Mesothelial cell of epicardium (in vitro differentiated cells): ENCODE results near the gene GALNT13. TPM values are rescaled to one million over a fixed set of nuclear protein-coding genes. Genes with fewer than 3 reads are reported as not detected.

ENCODE experiments used
- DNase-seq, 2 experiments: peaks; one replicate each; pipeline ENCODE4 v3.0.0; 2021; ENCODE audit warnings: low spot score in 2 of 2; ENCODE audit not compliant: unreplicated experiment in 2 of 2
- H3K27ac Mint-ChIP-seq: 2 replicates; pipeline ENCODE4 v1.8.0; 2021; ENCODE audit warnings: mixed read lengths
- H3K27me3 Mint-ChIP-seq: 2 replicates; pipeline ENCODE4 v1.8.0; 2021; ENCODE audit warnings: low read depth, mixed read lengths
- H3K36me3 Mint-ChIP-seq: 2 replicates; pipeline ENCODE4 v1.8.0; 2021; ENCODE audit warnings: mixed read lengths
- H3K4me1 Mint-ChIP-seq: 2 replicates; pipeline ENCODE4 v1.8.0; 2021; ENCODE audit warnings: mixed read lengths
- H3K4me3 Mint-ChIP-seq: 2 replicates; pipeline ENCODE4 v1.8.0; 2021; ENCODE audit warnings: mild to moderate bottlenecking, moderate library complexity, mixed read lengths
- H3K9me3 Mint-ChIP-seq: 2 replicates; pipeline ENCODE4 v1.8.0; 2021; ENCODE audit warnings: mixed read lengths
- CTCF ChIP-seq: fragments of 200-600 bp; sonication (generic); IDR thresholded peaks from one replicate; pipeline ENCODE4 v1.5.0; 2021; ENCODE audit warnings: antibody characterized with exemption; ENCODE audit not compliant: unreplicated experiment
- total RNA-seq: library from RNA; stranded (reverse); gene quantifications from 3 replicates; pipeline ENCODE4 v1.2.1, GENCODE V29; 2021

Gene GALNT13
- total RNA-seq, 1 donor from 2014 or later: 15.8 TPM

GRCh38 chr2:154242687-154243086 lies 371.0 kb downstream of the GALNT13 start:
- no peak overlapping the region for H3K27ac Mint-ChIP-seq
- TF ChIP-seq CTCF: no peak
- H3K27me3 Mint-ChIP-seq: no peaks in the 10 kb centered on the region
- H3K4me1 Mint-ChIP-seq: peaks cover 11% of the 10 kb centered on the region
- no peak overlapping the region for H3K4me3 Mint-ChIP-seq
- H3K9me3 Mint-ChIP-seq: peaks cover 2% of the 10 kb centered on the region
- H3K36me3 Mint-ChIP-seq: no peaks in the 10 kb centered on the region
- DNase-seq: no peak

- TF ChIP-seq CTCF: no peak
- Mint-ChIP-seq H3K27ac (no peak overlapping the region), H3K4me1 (peaks cover 8% of the 10 kb centered on the region), H3K27me3 (no peaks in the 10 kb centered on the region), H3K9me3 (peaks cover 2% of the 10 kb centered on the region), H3K36me3 (no peaks in the 10 kb centered on the region), H3K4me3 (no peak overlapping the region)
- no peak for DNase-seq
Measured at GRCh38 chr2:154243685-154244084, 372.0 kb downstream of the GALNT13 start.

GRCh38 chr2:154244932-154245331 lies 373.2 kb downstream of the GALNT13 start:
- DNase-seq: no peak
- H3K4me1 Mint-ChIP-seq: peaks cover 8% of the 10 kb centered on the region
- H3K9me3 Mint-ChIP-seq: peaks cover 2% of the 10 kb centered on the region
- H3K27me3 Mint-ChIP-seq: no peaks in the 10 kb centered on the region
- no peak for TF ChIP-seq CTCF
- H3K4me3 Mint-ChIP-seq: no peak overlapping the region
- no peaks in the 10 kb centered on the region for H3K36me3 Mint-ChIP-seq
- no peak overlapping the region for H3K27ac Mint-ChIP-seq

GRCh38 chr2:154247503-154247902 lies 375.8 kb downstream of the GALNT13 start:
- Mint-ChIP-seq H3K36me3 (no peaks in the 10 kb centered on the region), H3K27me3 (no peaks in the 10 kb centered on the region), H3K27ac (no peak overlapping the region), H3K4me3 (no peak overlapping the region), H3K4me1 (peaks cover 8% of the 10 kb centered on the region), H3K9me3 (peaks cover 2% of the 10 kb centered on the region)
- DNase-seq: no peak
- no peak for TF ChIP-seq CTCF

GRCh38 chr2:154256136-154256535 lies 384.4 kb downstream of the GALNT13 start:
- no peak overlapping the region for H3K27ac Mint-ChIP-seq
- no peaks in the 10 kb centered on the region for H3K27me3 Mint-ChIP-seq
- no peaks in the 10 kb centered on the region for H3K36me3 Mint-ChIP-seq
- no peaks in the 10 kb centered on the region for H3K4me1 Mint-ChIP-seq
- no peak for TF ChIP-seq CTCF
- DNase-seq: no peak
- no peaks in the 10 kb centered on the region for H3K9me3 Mint-ChIP-seq
- H3K4me3 Mint-ChIP-seq: no peak overlapping the region

GRCh38 chr2:154259030-154259429 lies 387.3 kb downstream of the GALNT13 start:
- H3K9me3 Mint-ChIP-seq: no peaks in the 10 kb centered on the region
- TF ChIP-seq CTCF: no peak
- no peaks in the 10 kb centered on the region for H3K36me3 Mint-ChIP-seq
- H3K27me3 Mint-ChIP-seq: no peaks in the 10 kb centered on the region
- no peak for DNase-seq
- H3K4me3 Mint-ChIP-seq: no peak overlapping the region
- H3K27ac Mint-ChIP-seq: no peak overlapping the region
- no peaks in the 10 kb centered on the region for H3K4me1 Mint-ChIP-seq
